Aorta (tissue), 5 donors: ENCODE measurements around the gene ZNF506. TPM values are rescaled to one million over a fixed set of nuclear protein-coding genes. Genes with fewer than 3 reads are reported as not detected.
"Not testable (repeated sequence)": the region's sequence is repeated elsewhere in the genome, so short reads cannot be mapped to it uniquely, and the experiment has no call there.

Source experiments
- ATAC-seq: fragments of 200-7000 bp; cut with Tn5 transposase; one replicate; pipeline ENCODE4 v1.9.1; 2022; ENCODE audit warnings: moderate library complexity; ENCODE audit not compliant: low FRiP score
- DNase-seq, 2 donors: peaks; one replicate each; pipeline ENCODE4 v3.0.0-alpha.2; 2020
- H3K27ac ChIP-seq, 2 donors: one replicate each; pipeline ENCODE4 v1.5.1; 2013; ENCODE audit warnings: low read length in 2 of 2, mild to moderate bottlenecking in 2 of 2, moderate library complexity in 2 of 2, control low read depth in 1 of 2, inconsistent platforms in 1 of 2, low read depth in 1 of 2
- H3K27me3 ChIP-seq, 2 donors: one replicate each; pipeline ENCODE4 v1.6.1; 2013; ENCODE audit warnings: control low read depth in 1 of 2, low read length in 1 of 2, mild to moderate bottlenecking in 1 of 2, moderate library complexity in 1 of 2; ENCODE audit not compliant: insufficient read depth in 2 of 2, control insufficient read depth in 1 of 2
- H3K36me3 ChIP-seq, 2 donors: one replicate each; pipeline ENCODE4 v1.6.1; 2013; ENCODE audit warnings: control low read depth in 1 of 2, low read length in 1 of 2, mild to moderate bottlenecking in 1 of 2; ENCODE audit not compliant: insufficient read depth in 2 of 2, control insufficient read depth in 1 of 2
- H3K4me1 ChIP-seq, 2 donors: one replicate each; pipeline ENCODE4 v1.6.1; 2013; ENCODE audit warnings: low read length in 2 of 2, control low read depth in 1 of 2, mild to moderate bottlenecking in 1 of 2, moderate library complexity in 1 of 2; ENCODE audit not compliant: insufficient read depth in 2 of 2, control insufficient read depth in 1 of 2
- H3K4me3 ChIP-seq, 2 donors: one replicate each; pipeline ENCODE4 v1.5.1; 2013; ENCODE audit warnings: low read length in 2 of 2, control low read depth in 1 of 2, mild to moderate bottlenecking in 1 of 2
- H3K9me3 ChIP-seq: one replicate; pipeline ENCODE4 v1.6.1; 2013; ENCODE audit warnings: mild to moderate bottlenecking, low read length; ENCODE audit not compliant: control insufficient read depth
- WGBS, 2 donors: extraction: QIAGEN DNeasy Blood & Tissue Kit; methylation state at CpG; one replicate each; pipeline ENCODE4 v1.1.7; 2013; 5-methylcytosine and 5-hydroxymethylcytosine counted together
- intact Hi-C, 2 donors: fragments of 100-400 bp; cut with DNase I; formaldehyde crosslinking; loops; one replicate each; pipeline versions ENCODE4 v1.14.2 to v1.15.0; 2022
- polyA plus RNA-seq, 2 donors: library from polyadenylated mRNA; stranded (reverse); fragments of 200-250 nt; gene quantifications; one replicate each; pipeline ENCODE4 v1.2.3, GENCODE V29; 2013
- total RNA-seq, 2 donors: library from RNA; stranded (reverse); fragmentation: NEBNext Ultra II Directional; extraction: Animal tissue kit (Norgen Biotek cat#: 25700); gene quantifications; one replicate each; pipeline ENCODE4 v1.2.1, GENCODE V29; 2021
- donor health status: healthy with polysubstance abuse.
- donor health status: Bipolar disorder and iron deficiency.
- donor health status: DM: no; HTN: no; CAD: no.
- donor health status: DM: no; HTN: no; CAD: no.
- donor health status: DM: yes; HTN: yes; CAD: no.

Gene ZNF506
- total and polyA plus RNA-seq, 4 donors, result 4.1 to 37.7 (median 18.3) TPM

DNA sequence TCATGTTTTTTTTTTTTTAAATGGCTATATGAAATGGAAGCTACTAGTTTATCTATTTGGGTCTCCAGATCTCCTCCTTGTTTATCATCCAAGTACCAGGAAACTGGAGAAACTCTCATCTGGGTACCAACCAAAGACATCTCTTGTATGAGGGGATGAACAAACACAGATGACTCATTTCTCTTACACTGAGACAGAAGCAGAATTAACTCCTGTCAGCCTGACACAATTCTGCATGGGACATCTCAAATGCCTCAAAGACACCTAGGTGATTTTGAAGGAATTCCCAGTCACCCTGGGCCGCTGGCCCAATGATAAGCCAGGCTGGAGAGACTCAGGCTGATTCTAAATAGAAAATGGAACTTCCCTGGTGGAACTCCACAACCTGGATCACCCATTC lies 9.6 kb downstream of the ZNF506 start:
- ATAC-seq, H3K9me3 ChIP-seq, DNase-seq, intact Hi-C loops, H3K27me3 ChIP-seq, H3K4me3 ChIP-seq, H3K36me3 ChIP-seq, H3K27ac ChIP-seq, H3K4me1 ChIP-seq: not testable (repeated sequence)
- WGBS, 2 donors, result 89 to 92% methylated on average over 1 of the region's 1 CpG

DNA sequence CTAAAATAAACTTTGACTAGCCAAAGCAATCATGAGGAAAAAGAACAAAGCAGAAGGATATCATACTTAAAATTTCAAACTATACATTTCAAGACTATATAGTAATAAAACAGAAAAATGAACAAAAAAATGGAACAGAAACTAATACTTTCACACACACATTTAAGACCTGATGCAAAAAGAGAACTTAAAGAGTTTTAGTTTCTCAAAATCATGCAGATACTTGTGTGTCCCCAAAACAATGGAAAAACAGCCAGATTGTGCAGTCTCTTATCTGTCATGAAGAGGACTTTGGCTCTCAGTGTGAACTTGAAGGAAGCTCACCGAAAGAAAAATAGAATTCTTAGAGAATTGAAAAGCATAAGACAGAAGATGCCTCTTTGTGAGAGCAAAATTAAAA lies 16.1 kb downstream of the ZNF506 start:
- intact Hi-C loops, result no loop called here
- 71 to 79% methylated on average over 1 of the region's 1 CpG for WGBS, 2 donors
- Histone ChIP-seq H3K9me3 (peaks cover 4% of the 10 kb centered on the region), H3K4me3 (no peak overlapping the region), H3K27ac (no peak overlapping the region), H3K4me1 (no peaks in the 10 kb centered on the region), H3K36me3 (peaks cover 0 to 3% of the 10 kb centered on the region in 2 donors), H3K27me3 (no peaks in the 10 kb centered on the region)
- ATAC-seq, result no peak
- no peak for DNase-seq

DNA sequence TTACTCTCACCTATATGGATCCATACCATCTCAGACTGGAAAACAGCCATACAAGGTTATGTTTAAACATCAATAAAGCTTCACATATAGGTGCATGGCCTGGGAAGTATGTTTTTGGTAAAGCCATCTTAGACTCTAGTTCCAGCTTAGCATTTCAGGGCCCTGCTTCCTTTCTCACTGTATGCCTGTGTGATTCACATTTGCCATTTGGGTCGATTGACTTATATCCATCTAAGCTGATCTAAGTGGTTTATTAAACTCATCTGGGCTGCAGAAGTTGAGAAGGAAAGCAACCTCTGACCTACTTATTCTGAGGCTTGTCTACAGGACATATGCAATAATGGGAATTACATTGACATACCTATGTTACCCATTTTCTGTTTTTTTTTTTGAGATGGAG lies 33.5 kb downstream of the ZNF506 start:
- Histone ChIP-seq H3K4me1 (no peaks in the 10 kb centered on the region), H3K9me3 (no peaks in the 10 kb centered on the region), H3K27ac (no peak overlapping the region), H3K4me3 (no peak overlapping the region), H3K27me3 (no peaks in the 10 kb centered on the region), H3K36me3 (peaks cover 0 to 3% of the 10 kb centered on the region in 2 donors)
- 92 to 100% methylated on average over 1 of the region's 1 CpG for WGBS, 2 donors
- no peak for DNase-seq
- no peak for ATAC-seq
- intact Hi-C loops, result no loop called here

DNA sequence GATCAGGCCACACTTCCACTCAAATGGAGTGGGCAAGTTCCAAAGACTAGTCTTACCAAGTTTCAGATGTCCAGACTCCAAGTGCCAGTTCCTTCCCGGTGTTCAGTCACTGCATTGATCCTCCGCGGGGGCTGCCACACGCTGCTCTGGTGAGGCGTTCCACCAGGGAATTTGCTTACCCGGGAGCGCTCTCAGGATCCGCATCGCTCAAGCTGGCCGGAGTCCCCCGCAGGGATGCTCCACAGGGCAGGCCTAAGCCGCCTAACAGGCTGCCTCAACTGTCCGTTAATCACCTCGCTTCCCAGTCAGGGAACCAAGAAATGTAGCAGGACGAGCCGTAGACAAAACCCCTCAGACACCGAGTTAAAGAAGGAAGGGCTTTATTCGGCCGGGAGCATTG lies 36.1 kb downstream of the ZNF506 start:
- intact Hi-C loops, H3K9me3 ChIP-seq, H3K27ac ChIP-seq, DNase-seq, H3K27me3 ChIP-seq, H3K36me3 ChIP-seq, ATAC-seq, H3K4me1 ChIP-seq, H3K4me3 ChIP-seq: not testable (repeated sequence)
- WGBS, 2 donors, result 96 to 97% methylated on average over 19 of the region's 19 CpGs

DNA sequence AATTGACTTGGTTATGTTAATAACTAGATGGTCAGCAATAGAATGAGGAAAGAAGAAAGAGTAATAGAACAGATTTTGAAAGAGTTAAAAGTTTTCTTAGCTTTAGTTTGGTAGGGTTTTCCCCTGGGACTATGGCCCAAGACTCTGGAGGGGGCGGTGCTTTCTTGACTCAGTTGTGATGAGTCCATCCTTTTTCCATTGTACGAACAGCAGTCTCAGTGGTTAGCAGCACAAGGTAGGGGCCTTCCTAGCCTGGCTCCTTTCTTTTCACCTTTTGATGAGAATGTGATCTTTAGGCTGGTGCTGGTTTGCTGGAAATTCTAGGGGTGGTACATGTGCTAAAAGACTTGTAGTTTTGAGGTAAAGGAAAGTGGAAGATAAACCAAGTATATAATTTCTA lies 38.8 kb downstream of the ZNF506 start:
- H3K4me1 ChIP-seq, result no peaks in the 10 kb centered on the region
- no peak overlapping the region for H3K4me3 ChIP-seq
- intact Hi-C loops, result no loop called here
- no peaks in the 10 kb centered on the region for H3K9me3 ChIP-seq
- H3K27ac ChIP-seq, result no peak overlapping the region
- 43 to 47% methylated on average over 2 of the region's 2 CpGs for WGBS, 2 donors
- DNase-seq (no peak), ATAC-seq (no peak)
- H3K27me3 ChIP-seq, result no peaks in the 10 kb centered on the region
- H3K36me3 ChIP-seq, result no peaks in the 10 kb centered on the region

DNA sequence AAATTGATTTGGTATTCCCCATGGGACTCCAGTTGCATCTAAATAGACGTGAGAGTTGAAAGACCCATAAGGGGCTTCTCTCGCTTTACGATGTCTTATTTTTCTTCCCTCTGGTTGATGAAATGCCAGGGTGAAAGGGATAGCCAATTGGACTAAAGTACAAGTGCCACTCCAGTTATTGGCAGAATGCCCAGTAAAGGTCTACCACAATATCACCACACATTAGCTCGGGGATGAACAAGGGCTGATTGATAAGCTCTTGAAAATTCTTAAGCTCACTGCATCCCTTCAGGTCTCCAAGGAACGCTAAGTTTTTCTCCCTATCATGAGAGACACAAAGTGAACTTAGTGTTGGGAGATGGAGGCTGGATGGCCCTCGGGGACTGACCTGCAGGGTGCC lies 39.8 kb downstream of the ZNF506 start:
- H3K9me3 ChIP-seq, H3K27me3 ChIP-seq, ATAC-seq, intact Hi-C loops, H3K4me3 ChIP-seq, H3K27ac ChIP-seq, H3K4me1 ChIP-seq, H3K36me3 ChIP-seq, DNase-seq: not testable (repeated sequence)
- WGBS, 2 donors, result 73 to 76% methylated on average over 6 of the region's 6 CpGs

DNA sequence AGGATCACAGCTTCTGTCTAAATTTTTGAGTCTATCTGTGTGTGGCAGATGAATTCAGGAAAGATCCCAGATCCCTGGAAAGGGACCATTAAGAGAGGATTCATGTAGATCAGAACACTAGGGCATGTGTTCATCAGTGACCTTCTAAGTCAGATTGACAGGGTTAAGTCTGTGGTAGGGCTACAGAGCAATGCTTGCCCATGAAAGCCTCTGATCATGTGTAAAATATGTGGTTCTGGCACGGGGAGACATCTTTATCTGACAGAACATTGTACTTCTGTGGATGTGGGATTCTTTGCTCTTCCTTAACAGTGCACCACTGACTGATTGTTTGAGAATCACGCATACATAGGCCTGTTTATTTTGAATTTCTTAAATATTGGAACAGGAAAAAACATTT lies 42.9 kb downstream of the ZNF506 start:
- ATAC-seq (no peak), DNase-seq (no peak)
- Histone ChIP-seq H3K27ac (no peak overlapping the region), H3K36me3 (no peaks in the 10 kb centered on the region), H3K9me3 (no peaks in the 10 kb centered on the region), H3K4me3 (no peak overlapping the region), H3K4me1 (peaks cover 0 to 4% of the 10 kb centered on the region in 2 donors), H3K27me3 (no peaks in the 10 kb centered on the region)
- 71 to 79% methylated on average over 2 of the region's 2 CpGs for WGBS, 2 donors
- intact Hi-C loops, result loop anchor here in 1 of 2 donors (5.0 to 10.0 kb wide), 3 partner anchors 44 to 116 kb away; partner anchors contain the start of genes ATP13A1, ZNF253 and ZNF506

DNA sequence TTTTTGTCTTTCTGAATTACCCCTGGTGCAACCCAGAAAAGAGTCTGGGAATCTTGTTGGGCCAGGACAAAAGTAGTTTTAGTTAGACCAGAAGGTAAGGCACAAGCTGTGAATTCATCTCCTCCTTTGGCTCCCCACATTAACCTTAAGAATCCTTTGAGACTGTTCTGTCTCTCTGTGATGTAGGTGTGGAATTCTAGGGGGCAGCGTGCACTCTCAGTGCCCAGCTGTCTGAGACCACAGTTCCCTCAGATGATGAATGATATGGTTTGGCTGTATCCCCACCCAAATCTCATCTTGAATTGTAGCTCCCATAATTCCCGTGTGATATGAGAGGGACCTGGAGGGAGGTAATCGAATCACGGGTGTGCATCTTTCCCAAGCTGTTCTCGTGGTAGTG lies 43.9 kb downstream of the ZNF506 start:
- 68 to 72% methylated on average over 5 of the region's 5 CpGs for WGBS, 2 donors
- intact Hi-C loops, result loop anchor here (2.0 to 10.0 kb wide), 4 partner anchors 43 to 115 kb away; partner anchors contain the start of genes ZNF506 (in 2 of the 2), ATP13A1 (in 1 of the 2) and ZNF253 (in 1 of the 2)
- H3K4me3 ChIP-seq, result no peak overlapping the region
- H3K27me3 ChIP-seq, result no peaks in the 10 kb centered on the region
- DNase-seq (no peak), ATAC-seq (no peak)
- no peak overlapping the region for H3K27ac ChIP-seq
- H3K4me1 ChIP-seq, result peaks cover 0 to 4% of the 10 kb centered on the region in 2 donors
- no peaks in the 10 kb centered on the region for H3K36me3 ChIP-seq
- H3K9me3 ChIP-seq, result no peaks in the 10 kb centered on the region

DNA sequence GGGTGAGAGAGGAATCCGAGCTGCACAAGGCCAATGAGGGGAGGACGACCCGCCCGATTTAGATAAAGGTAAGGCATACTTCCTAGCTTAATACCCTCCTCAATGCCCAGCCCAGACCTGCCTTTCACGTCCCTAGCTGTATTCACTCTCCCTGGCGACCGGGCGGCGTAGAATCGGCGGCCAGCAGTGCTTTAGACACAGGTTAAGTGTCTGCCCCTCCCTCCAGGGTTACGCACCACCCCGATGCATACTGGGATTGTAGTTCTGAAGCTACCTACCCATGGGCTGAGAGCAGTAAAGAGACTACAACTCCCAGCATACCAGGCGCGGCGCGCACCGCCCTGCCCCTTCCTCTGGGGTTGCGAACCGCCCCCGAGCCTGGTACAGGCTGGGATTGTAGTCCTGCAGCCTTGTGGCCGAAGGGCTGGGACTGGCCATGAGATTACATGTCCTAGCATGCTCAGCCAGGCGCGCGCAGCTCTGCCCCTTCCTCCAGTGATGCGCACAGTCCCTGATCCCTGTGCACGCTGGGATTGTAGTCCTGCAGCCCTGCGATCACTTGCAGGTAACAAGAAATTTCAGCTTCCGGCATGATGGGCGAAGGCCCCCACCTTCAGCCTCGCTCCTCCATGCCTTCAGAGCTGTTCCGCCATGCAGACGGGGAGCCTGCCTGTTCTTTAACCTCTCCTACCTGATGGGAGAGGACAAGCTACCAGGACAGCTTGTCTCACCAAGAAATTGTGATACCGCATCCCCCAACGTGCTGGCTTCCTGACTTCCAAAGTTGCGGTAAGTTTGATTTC lies 45.1 kb downstream of the ZNF506 start:
- Histone ChIP-seq H3K27ac (no peak overlapping the region), H3K27me3 (no peaks in the 10 kb centered on the region), H3K4me3 (peak overlapping the region; percentile 22 to 65), H3K36me3 (no peaks in the 10 kb centered on the region), H3K4me1 (peaks cover 0 to 4% of the 10 kb centered on the region in 2 donors), H3K9me3 (no peaks in the 10 kb centered on the region)
- 0% methylated on average over 36 of the region's 36 CpGs for WGBS, 2 donors
- intact Hi-C loops, result loop anchor here (2.0 to 10.0 kb wide), 4 partner anchors 44 to 114 kb away; partner anchors contain the start of genes ZNF506 (in 2 of the 2), ATP13A1 (in 1 of the 2) and ZNF253 (in 1 of the 2)
- DNase-seq (peak; percentile 99), ATAC-seq (peak; percentile 100)
